Osteocyte (in vitro differentiated cells): ENCODE measurements around the gene HIVEP3. TPM values are rescaled to one million over a fixed set of nuclear protein-coding genes. Genes with fewer than 3 reads are reported as not detected.

Experiments used
- DNase-seq: peaks from one replicate; pipeline ENCODE4 v3.0.0; 2021; ENCODE audit warnings: mixed read lengths; ENCODE audit not compliant: unreplicated experiment; ENCODE audit errors: extremely low spot score
- H3K27ac Mint-ChIP-seq: one replicate; pipeline ENCODE4 v1.8.0; 2021; ENCODE audit warnings: mild to moderate bottlenecking, mixed read lengths; ENCODE audit not compliant: unreplicated experiment
- H3K27me3 Mint-ChIP-seq: one replicate; pipeline ENCODE4 v1.8.0; 2021; ENCODE audit warnings: mixed read lengths; ENCODE audit not compliant: unreplicated experiment
- H3K36me3 Mint-ChIP-seq: one replicate; pipeline ENCODE4 v1.8.0; 2021; ENCODE audit warnings: mixed read lengths; ENCODE audit not compliant: unreplicated experiment
- H3K4me1 Mint-ChIP-seq: one replicate; pipeline ENCODE4 v1.8.0; 2021; ENCODE audit warnings: mixed read lengths; ENCODE audit not compliant: unreplicated experiment
- H3K4me3 Mint-ChIP-seq: one replicate; pipeline ENCODE4 v1.8.0; 2021; ENCODE audit warnings: mild to moderate bottlenecking, moderate library complexity, mixed read lengths; ENCODE audit not compliant: unreplicated experiment
- H3K9me3 Mint-ChIP-seq: one replicate; pipeline ENCODE4 v1.8.0; 2021; ENCODE audit warnings: mixed read lengths; ENCODE audit not compliant: unreplicated experiment
- total RNA-seq: library from RNA; stranded (reverse); gene quantifications from 2 replicates; pipeline ENCODE4 v1.2.1, GENCODE V29; 2021
- TF ChIP-seq, protein P1 (sequence below): fragments of 200-600 bp; sonication (generic); IDR thresholded peaks from 2 replicates; pipeline ENCODE4 v1.5.0; 2021; ENCODE audit warnings: antibody characterized with exemption, mild to moderate bottlenecking, moderate library complexity

Gene HIVEP3
- total RNA-seq, 1 donor from 2014 or later: 0.97 TPM

DNA sequence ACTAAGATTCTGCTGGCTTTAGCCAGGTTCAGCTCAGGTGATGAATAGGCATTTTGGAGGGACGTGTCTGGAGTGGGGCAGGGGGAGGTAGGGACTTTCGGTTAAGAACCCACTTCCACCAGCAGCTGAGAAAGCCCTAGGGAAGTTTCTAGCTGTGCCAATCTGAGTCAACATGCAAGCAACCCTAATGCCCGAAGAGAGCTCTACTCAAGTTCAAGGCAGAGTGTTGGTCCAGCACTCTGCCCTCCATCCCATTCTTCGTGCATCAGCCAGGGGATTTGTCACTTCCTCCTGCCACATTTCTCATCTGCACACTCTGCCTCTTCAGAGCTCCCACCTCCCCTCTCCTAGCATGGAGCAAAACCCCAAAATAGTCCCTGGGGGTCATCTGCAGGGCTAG is 208.8 kb downstream of the HIVEP3 start:
- peaks cover 4% of the 10 kb centered on the region for H3K27me3 Mint-ChIP-seq
- H3K27ac Mint-ChIP-seq: no peak overlapping the region
- no peak for DNase-seq
- no peaks in the 10 kb centered on the region for H3K36me3 Mint-ChIP-seq
- H3K9me3 Mint-ChIP-seq: no peaks in the 10 kb centered on the region
- peaks cover 25% of the 10 kb centered on the region for H3K4me1 Mint-ChIP-seq
- TF ChIP-seq, protein P1, sequence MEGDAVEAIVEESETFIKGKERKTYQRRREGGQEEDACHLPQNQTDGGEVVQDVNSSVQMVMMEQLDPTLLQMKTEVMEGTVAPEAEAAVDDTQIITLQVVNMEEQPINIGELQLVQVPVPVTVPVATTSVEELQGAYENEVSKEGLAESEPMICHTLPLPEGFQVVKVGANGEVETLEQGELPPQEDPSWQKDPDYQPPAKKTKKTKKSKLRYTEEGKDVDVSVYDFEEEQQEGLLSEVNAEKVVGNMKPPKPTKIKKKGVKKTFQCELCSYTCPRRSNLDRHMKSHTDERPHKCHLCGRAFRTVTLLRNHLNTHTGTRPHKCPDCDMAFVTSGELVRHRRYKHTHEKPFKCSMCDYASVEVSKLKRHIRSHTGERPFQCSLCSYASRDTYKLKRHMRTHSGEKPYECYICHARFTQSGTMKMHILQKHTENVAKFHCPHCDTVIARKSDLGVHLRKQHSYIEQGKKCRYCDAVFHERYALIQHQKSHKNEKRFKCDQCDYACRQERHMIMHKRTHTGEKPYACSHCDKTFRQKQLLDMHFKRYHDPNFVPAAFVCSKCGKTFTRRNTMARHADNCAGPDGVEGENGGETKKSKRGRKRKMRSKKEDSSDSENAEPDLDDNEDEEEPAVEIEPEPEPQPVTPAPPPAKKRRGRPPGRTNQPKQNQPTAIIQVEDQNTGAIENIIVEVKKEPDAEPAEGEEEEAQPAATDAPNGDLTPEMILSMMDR: no peak
- H3K4me3 Mint-ChIP-seq: no peak overlapping the region

DNA sequence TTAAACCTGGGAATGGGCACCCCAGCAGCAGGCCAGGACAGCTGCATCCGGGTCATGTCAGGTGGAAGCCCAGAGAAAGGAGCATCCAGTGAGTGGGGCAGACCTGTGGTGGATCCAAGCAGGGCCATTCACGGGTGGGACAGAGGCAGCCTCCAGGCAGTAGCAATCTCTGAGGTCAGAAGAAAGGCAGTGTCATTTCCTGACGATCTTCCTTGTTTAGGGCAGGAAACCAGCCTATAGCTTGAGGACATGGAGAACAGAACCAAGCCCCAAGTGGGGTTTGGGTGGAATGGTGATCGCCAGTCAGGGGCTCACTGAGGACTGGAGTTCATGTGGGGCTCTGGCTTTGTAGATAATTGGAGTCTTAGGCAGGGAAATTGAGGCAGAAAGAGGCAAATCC is 209.4 kb downstream of the HIVEP3 start:
- peaks cover 4% of the 10 kb centered on the region for H3K27me3 Mint-ChIP-seq

DNA sequence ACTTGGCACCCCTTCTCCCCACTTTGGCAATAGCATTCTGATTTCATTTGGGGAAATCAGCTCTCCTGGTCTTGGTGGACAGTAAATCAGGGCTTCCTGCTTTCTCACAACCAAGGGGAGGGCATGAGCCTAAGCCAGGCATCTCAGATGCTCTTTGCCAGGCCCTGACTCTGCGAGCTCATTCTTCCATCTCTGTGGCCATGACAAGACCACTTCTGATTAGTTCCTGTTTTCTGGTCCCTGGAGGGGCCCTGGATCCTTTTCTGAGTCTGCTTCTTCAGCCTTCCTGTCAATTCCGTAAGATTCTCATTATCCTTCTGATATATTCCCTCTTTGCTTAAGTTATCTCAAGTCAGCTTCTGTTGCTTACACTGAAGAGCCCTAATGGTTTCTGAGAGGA is 210.4 kb downstream of the HIVEP3 start:
- TF ChIP-seq, protein P1: no peak
- Mint-ChIP-seq H3K36me3 (no peaks in the 10 kb centered on the region), H3K4me1 (peaks cover 11% of the 10 kb centered on the region), H3K4me3 (no peak overlapping the region), H3K9me3 (no peaks in the 10 kb centered on the region), H3K27me3 (peaks cover 4% of the 10 kb centered on the region), H3K27ac (no peak overlapping the region)
- no peak for DNase-seq

More for the DNA sequence above, 209.4 kb downstream of the HIVEP3 start:
- Mint-ChIP-seq H3K9me3 (no peaks in the 10 kb centered on the region), H3K27ac (no peak overlapping the region), H3K4me3 (no peak overlapping the region), H3K36me3 (no peaks in the 10 kb centered on the region), H3K4me1 (peaks cover 21% of the 10 kb centered on the region)
- no peak for DNase-seq
- TF ChIP-seq, protein P1: no peak

DNA sequence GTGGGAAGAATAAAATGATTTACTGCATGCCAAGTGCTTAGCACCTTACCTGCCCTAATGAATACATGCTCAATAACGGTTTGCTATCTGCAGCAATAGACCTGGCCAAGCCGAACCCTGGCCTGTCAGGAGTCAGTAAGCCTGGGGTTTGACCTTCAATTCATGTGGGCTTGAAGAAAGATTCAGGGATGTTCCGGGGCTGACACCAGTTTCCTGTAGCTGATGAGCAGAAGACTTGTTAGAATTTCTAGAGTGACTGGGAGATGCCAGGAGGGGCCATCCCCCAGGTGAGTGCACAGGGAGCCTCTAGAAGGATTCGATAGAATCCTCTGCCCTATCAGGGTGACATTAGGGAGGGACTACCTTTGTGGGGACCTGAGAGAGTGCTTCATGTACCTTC is 210.9 kb downstream of the HIVEP3 start:
- no peaks in the 10 kb centered on the region for H3K36me3 Mint-ChIP-seq
- no peaks in the 10 kb centered on the region for H3K9me3 Mint-ChIP-seq
- no peak overlapping the region for H3K27ac Mint-ChIP-seq
- peaks cover 4% of the 10 kb centered on the region for H3K27me3 Mint-ChIP-seq
- TF ChIP-seq, protein P1: no peak
- H3K4me3 Mint-ChIP-seq: no peak overlapping the region
- no peak for DNase-seq
- peaks cover 7% of the 10 kb centered on the region for H3K4me1 Mint-ChIP-seq

- H3K4me1 Mint-ChIP-seq: no peaks in the 10 kb centered on the region
- no peak overlapping the region for H3K4me3 Mint-ChIP-seq
- no peak for DNase-seq
- H3K27me3 Mint-ChIP-seq: peaks cover 4% of the 10 kb centered on the region
- H3K36me3 Mint-ChIP-seq: no peaks in the 10 kb centered on the region
- TF ChIP-seq, protein P1: no peak
- no peak overlapping the region for H3K27ac Mint-ChIP-seq
- H3K9me3 Mint-ChIP-seq: no peaks in the 10 kb centered on the region
Measured at GRCh38 chr1:41705798-41706197, 212.9 kb downstream of the HIVEP3 start.
